ENCODE data around the gene PTPRD.

DNA sequence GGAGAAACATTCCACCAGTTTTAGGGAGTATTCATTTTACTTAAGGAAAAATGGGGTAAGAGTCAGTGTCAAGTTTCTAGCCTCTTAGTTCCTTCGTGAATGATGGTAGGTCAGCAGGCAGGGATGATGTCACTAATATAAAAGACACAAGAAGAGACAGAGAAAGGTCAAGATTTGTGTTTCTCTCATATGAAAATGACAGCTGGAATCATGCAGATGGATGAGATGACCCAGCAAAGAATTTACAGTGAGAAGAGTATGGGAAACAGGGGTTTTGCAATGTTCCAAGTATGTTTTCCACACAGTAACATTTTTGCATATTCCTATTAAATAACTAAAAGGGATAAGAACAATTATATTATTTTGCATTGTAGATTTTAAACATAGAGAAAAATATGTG is 2063.6 kb downstream of the PTPRD start:
- TF ChIP-seq POLR2AphosphoS5 (IDR thresholded peaks at IDR 0.05; ENCODE audit: low read depth, low read length) (no peak), POLR2A (IDR thresholded peaks at IDR 0.05; ENCODE audit: low read depth, low read length) (no peak)

All from GM12892 (cell line).